ENCODE data around the gene HUS1B.
"Not testable (repeated sequence)": the region's sequence is repeated elsewhere in the genome, so short reads cannot be mapped to it uniquely, and the experiment has no call there.

Gene HUS1B

GRCh38 chr6:656460-657252, at the start of gene HUS1B:
TSS of gene HUS1B (minus strand) at chr6:657100. CDS start at chr6:656944, 156 bp downstream.
- no peak for FAIRE-seq

- FAIRE-seq, result no peak
Measured at GRCh38 chr6:706146-706545, 49.2 kb upstream of the HUS1B start.

- FAIRE-seq, result no peak
Measured at GRCh38 chr6:705047-705446, 48.1 kb upstream of the HUS1B start.

- FAIRE-seq, result no peak
Measured at GRCh38 chr6:704046-704445, 47.1 kb upstream of the HUS1B start.

GRCh38 chr6:703552-703951, 46.7 kb upstream of the HUS1B start:
- no peak for FAIRE-seq

GRCh38 chr6:701700-702479, 45.0 kb upstream of the HUS1B start:
- no peak for FAIRE-seq

- no peak for FAIRE-seq
Measured at GRCh38 chr6:701215-701614, 44.3 kb upstream of the HUS1B start.

GRCh38 chr6:700490-700889, 43.6 kb upstream of the HUS1B start:
- FAIRE-seq, result no peak

GRCh38 chr6:699319-699718, 42.4 kb upstream of the HUS1B start:
- FAIRE-seq, result no peak

- not testable (repeated sequence) for FAIRE-seq
Measured at GRCh38 chr6:694431-695126, 37.7 kb upstream of the HUS1B start.

GRCh38 chr6:693723-694009, 36.8 kb upstream of the HUS1B start:
- FAIRE-seq, result no peak

GRCh38 chr6:692858-693722, 36.2 kb upstream of the HUS1B start, which contains the start of gene EXOC2:
TSS of gene EXOC2 (minus strand) at chr6:693139. CDS start at chr6:637818, 55,321 bp downstream.
- FAIRE-seq, result no peak

- FAIRE-seq, result no peak
Measured at GRCh38 chr6:692356-692851, 35.5 kb upstream of the HUS1B start.

GRCh38 chr6:689223-689622, 32.3 kb upstream of the HUS1B start:
- FAIRE-seq, result no peak

- no peak for FAIRE-seq
Measured at GRCh38 chr6:686497-686896, 29.6 kb upstream of the HUS1B start.

- FAIRE-seq, result no peak
Measured at GRCh38 chr6:684831-685636, 28.1 kb upstream of the HUS1B start.

- FAIRE-seq, result no peak
Measured at GRCh38 chr6:683742-684440, 27.0 kb upstream of the HUS1B start.

- no peak for FAIRE-seq
Measured at GRCh38 chr6:680666-681340, 23.9 kb upstream of the HUS1B start.

- FAIRE-seq, result no peak
Measured at GRCh38 chr6:680251-680650, 23.4 kb upstream of the HUS1B start.

GRCh38 chr6:679282-679681, 22.4 kb upstream of the HUS1B start:
- FAIRE-seq, result no peak
